Sigmoid colon (tissue), 4 donors: ENCODE measurements around the gene DAB2IP.

Experiments
- POLR2A ChIP-seq, 2 donors: fragments of 450-650 bp; IDR thresholded peaks; one replicate each; pipeline ENCODE4 v1.6.1; 2016; ENCODE audit warnings: antibody characterized with exemption in 2 of 2, mild to moderate bottlenecking in 2 of 2, moderate library complexity in 2 of 2
- POLR2AphosphoS5 ChIP-seq, 4 donors: sonication (generic); formaldehyde crosslinking; IDR thresholded peaks; one replicate each; pipeline ENCODE4 v1.6.1; 2017; ENCODE audit warnings: antibody characterized with exemption in 4 of 4
- TF ChIP-seq, protein P1 (sequence below), 4 experiments: fragments of 450-650 bp in 3 of 4; fragments of 200-600 bp in 1 of 4; IDR thresholded peaks; one replicate each; pipeline ENCODE4 v1.5.1; 2016 to 2019; ENCODE audit warnings: antibody characterized with exemption in 4 of 4, mild to moderate bottlenecking in 3 of 4, moderate library complexity in 2 of 4

GRCh38 chr9:121633736-121634135 lies 17.7 kb upstream of the DAB2IP start:
- TF ChIP-seq POLR2A (IDR thresholded peaks at IDR 0.05) (no peak), POLR2AphosphoS5 (IDR thresholded peaks at IDR 0.05) (no peak)
- TF ChIP-seq, protein P1, sequence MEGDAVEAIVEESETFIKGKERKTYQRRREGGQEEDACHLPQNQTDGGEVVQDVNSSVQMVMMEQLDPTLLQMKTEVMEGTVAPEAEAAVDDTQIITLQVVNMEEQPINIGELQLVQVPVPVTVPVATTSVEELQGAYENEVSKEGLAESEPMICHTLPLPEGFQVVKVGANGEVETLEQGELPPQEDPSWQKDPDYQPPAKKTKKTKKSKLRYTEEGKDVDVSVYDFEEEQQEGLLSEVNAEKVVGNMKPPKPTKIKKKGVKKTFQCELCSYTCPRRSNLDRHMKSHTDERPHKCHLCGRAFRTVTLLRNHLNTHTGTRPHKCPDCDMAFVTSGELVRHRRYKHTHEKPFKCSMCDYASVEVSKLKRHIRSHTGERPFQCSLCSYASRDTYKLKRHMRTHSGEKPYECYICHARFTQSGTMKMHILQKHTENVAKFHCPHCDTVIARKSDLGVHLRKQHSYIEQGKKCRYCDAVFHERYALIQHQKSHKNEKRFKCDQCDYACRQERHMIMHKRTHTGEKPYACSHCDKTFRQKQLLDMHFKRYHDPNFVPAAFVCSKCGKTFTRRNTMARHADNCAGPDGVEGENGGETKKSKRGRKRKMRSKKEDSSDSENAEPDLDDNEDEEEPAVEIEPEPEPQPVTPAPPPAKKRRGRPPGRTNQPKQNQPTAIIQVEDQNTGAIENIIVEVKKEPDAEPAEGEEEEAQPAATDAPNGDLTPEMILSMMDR (IDR thresholded peaks at IDR 0.05) = no peak
